ENCODE data around the gene YWHAG. TPM values are rescaled to one million over a fixed set of nuclear protein-coding genes. Genes with fewer than 3 reads are reported as not detected.

YWHAG gene
- total and polyA plus RNA-seq, 9 of the 15 experiments (the other 6 are each of a cell fraction or from before 2014, with no cell fraction given), result 30.4 to 246 (median 94.5) TPM

DNA sequence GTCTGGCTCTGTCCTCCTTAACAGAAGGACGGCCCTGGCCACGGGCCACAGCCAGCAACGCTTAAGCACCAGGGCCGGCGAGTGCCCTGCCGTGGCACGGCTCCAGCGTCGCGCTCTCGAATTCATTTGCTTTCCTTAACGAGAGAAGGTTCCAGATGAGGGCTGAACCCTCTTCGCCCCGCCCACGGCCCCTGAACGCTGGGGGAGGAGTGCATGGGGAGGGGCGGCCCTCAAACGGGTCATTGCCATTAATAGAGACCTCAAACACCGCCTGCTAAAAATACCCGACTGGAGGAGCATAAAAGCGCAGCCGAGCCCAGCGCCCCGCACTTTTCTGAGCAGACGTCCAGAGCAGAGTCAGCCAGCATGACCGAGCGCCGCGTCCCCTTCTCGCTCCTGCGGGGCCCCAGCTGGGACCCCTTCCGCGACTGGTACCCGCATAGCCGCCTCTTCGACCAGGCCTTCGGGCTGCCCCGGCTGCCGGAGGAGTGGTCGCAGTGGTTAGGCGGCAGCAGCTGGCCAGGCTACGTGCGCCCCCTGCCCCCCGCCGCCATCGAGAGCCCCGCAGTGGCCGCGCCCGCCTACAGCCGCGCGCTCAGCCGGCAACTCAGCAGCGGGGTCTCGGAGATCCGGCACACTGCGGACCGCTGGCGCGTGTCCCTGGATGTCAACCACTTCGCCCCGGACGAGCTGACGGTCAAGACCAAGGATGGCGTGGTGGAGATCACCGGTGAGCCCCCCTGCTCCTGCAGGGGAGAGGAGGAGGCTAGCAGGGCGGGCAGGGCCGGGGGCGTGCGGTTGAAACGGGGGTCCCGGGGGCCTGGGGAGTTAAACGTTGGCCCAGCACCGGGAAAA lies 56.2 kb downstream of the YWHAG start, which contains the start of gene HSPB1 (continued):
- TF ChIP-seq, protein P1, sequence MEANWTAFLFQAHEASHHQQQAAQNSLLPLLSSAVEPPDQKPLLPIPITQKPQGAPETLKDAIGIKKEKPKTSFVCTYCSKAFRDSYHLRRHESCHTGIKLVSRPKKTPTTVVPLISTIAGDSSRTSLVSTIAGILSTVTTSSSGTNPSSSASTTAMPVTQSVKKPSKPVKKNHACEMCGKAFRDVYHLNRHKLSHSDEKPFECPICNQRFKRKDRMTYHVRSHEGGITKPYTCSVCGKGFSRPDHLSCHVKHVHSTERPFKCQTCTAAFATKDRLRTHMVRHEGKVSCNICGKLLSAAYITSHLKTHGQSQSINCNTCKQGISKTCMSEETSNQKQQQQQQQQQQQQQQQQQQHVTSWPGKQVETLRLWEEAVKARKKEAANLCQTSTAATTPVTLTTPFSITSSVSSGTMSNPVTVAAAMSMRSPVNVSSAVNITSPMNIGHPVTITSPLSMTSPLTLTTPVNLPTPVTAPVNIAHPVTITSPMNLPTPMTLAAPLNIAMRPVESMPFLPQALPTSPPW (CRISPR knock-in tag; IDR thresholded peaks at IDR 0.05), result peak; percentile 94
- no peak for TF ChIP-seq NFE2L1 (tag; IDR thresholded peaks at IDR 0.05; ENCODE audit: borderline replicate concordance, low read depth)
- no peak; the same call in 1 of the 2 replicates for TF ChIP-seq CBFB (CRISPR knock-in tag; IDR thresholded peaks at IDR 0.05)
- no peak for TF ChIP-seq KDM5B (IDR thresholded peaks at IDR 0.05; ENCODE audit: insufficient replicate concordance, low read depth, low read length)
- TF ChIP-seq SMAD4 (CRISPR knock-in tag; conservative IDR thresholded peaks at IDR 0.05), result 0 out of 2 replicates have a peak, but pooled peaks have one; percentile 56
- TF ChIP-seq ZFP1 (CRISPR knock-in tag; IDR thresholded peaks at IDR 0.05), result 0 out of 2 replicates have a peak, but pooled peaks have one; percentile 20
- TF ChIP-seq, protein P2, sequence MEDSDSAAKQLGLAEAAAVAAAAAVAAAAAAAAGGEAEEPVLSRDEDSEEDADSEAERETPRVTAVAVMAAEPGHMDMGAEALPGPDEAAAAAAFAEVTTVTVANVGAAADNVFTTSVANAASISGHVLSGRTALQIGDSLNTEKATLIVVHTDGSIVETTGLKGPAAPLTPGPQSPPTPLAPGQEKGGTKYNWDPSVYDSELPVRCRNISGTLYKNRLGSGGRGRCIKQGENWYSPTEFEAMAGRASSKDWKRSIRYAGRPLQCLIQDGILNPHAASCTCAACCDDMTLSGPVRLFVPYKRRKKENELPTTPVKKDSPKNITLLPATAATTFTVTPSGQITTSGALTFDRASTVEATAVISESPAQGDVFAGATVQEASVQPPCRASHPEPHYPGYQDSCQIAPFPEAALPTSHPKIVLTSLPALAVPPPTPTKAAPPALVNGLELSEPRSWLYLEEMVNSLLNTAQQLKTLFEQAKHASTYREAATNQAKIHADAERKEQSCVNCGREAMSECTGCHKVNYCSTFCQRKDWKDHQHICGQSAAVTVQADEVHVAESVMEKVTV (CRISPR knock-in tag; IDR thresholded peaks at IDR 0.05), result no peak
- TF ChIP-seq STAT5B (CRISPR knock-in tag; IDR thresholded peaks at IDR 0.05), result no peak
- TF ChIP-seq, protein P3, sequence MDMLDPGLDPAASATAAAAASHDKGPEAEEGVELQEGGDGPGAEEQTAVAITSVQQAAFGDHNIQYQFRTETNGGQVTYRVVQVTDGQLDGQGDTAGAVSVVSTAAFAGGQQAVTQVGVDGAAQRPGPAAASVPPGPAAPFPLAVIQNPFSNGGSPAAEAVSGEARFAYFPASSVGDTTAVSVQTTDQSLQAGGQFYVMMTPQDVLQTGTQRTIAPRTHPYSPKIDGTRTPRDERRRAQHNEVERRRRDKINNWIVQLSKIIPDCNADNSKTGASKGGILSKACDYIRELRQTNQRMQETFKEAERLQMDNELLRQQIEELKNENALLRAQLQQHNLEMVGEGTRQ (CRISPR knock-in tag; IDR thresholded peaks at IDR 0.05), result no peak
- TF ChIP-seq ZNF586 (CRISPR knock-in tag; conservative IDR thresholded peaks at IDR 0.05), result no peak
- TF ChIP-seq ZNF696 (CRISPR knock-in tag; conservative IDR thresholded peaks at IDR 0.05), result no peak
- no peak for TF ChIP-seq NFATC3 (IDR thresholded peaks at IDR 0.05)
- TF ChIP-seq, protein P4, sequence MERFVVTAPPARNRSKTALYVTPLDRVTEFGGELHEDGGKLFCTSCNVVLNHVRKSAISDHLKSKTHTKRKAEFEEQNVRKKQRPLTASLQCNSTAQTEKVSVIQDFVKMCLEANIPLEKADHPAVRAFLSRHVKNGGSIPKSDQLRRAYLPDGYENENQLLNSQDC (CRISPR knock-in tag; IDR thresholded peaks at IDR 0.05), result no peak; the same call in 1 of the 2 replicates
- TF ChIP-seq KLF16 (IDR thresholded peaks at IDR 0.05), result no peak
- TF ChIP-seq PHB2 (IDR thresholded peaks at IDR 0.05; ENCODE audit: low read depth), result no peak; the same call in 1 of the 2 replicates
- no peak for TF ChIP-seq CBX2 (IDR thresholded peaks at IDR 0.05; ENCODE audit: insufficient read depth, low read length, poor library complexity, severe bottlenecking)
- TF ChIP-seq, protein P5, sequence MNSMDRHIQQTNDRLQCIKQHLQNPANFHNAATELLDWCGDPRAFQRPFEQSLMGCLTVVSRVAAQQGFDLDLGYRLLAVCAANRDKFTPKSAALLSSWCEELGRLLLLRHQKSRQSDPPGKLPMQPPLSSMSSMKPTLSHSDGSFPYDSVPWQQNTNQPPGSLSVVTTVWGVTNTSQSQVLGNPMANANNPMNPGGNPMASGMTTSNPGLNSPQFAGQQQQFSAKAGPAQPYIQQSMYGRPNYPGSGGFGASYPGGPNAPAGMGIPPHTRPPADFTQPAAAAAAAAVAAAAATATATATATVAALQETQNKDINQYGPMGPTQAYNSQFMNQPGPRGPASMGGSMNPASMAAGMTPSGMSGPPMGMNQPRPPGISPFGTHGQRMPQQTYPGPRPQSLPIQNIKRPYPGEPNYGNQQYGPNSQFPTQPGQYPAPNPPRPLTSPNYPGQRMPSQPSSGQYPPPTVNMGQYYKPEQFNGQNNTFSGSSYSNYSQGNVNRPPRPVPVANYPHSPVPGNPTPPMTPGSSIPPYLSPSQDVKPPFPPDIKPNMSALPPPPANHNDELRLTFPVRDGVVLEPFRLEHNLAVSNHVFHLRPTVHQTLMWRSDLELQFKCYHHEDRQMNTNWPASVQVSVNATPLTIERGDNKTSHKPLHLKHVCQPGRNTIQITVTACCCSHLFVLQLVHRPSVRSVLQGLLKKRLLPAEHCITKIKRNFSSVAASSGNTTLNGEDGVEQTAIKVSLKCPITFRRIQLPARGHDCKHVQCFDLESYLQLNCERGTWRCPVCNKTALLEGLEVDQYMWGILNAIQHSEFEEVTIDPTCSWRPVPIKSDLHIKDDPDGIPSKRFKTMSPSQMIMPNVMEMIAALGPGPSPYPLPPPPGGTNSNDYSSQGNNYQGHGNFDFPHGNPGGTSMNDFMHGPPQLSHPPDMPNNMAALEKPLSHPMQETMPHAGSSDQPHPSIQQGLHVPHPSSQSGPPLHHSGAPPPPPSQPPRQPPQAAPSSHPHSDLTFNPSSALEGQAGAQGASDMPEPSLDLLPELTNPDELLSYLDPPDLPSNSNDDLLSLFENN (IDR thresholded peaks at IDR 0.05; ENCODE audit: low read depth in 2 of 2, low read length in 2 of 2), result peak in 1 of 2 experiments; percentile 10; a peak in 1 of 4 replicates
- peak; percentile 82 for TF ChIP-seq SUPT5H (IDR thresholded peaks at IDR 0.05)
- TF ChIP-seq MECOM (CRISPR knock-in tag; IDR thresholded peaks at IDR 0.05), result 0 out of 2 replicates have a peak, but pooled peaks have one; percentile 8
